GM21737 (cell line): Measurements from ENCODE around the gene MLH1.

ENCODE experiments used
- ATAC-seq: cut with Tn5 transposase; IDR thresholded peaks from one replicate; pipeline ENCODE4 v1.9.1; 2021; ENCODE audit warnings: mild to moderate bottlenecking, moderate library complexity; ENCODE audit not compliant: unreplicated experiment

Gene MLH1

DNA sequence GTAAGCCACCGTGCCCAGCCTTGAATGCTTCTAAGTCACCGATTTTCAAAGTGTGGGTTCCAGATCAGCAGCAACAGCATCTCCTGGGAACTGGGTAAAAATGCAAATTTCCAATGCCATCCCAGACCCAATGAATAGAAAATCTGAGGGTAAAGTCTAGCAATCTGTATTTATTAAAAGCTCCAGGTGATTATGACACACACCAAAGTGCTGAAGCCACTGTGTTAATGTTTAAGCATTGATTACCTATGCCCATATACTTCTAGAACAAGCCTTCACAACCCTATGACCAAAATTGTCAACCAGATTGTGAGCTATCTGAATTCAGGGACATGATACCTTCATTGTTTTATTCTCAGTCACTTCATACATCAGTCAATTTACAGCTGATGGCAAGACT is 94.6 kb downstream of the MLH1 start:
- ATAC-seq, result no peak

DNA sequence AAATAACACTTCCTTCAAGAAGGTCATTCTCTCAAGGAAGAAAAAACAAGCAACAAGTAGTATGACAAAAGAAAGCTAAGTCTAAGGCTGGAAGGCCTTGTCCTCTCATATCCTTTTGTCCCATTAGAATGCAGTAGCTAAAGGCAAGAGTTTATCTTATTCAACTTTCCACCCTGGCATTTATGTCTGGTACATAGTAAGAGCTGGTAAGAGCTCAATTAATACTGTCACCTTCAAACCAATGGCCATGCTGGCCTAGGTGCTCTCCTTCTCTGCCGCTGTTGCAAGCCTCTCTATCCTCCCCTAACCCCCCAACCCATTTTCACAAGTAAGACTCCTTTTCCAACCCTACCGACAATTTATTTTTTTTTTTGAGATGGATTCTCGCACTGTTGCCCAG is 99.2 kb downstream of the MLH1 start:
- ATAC-seq, result no peak

DNA sequence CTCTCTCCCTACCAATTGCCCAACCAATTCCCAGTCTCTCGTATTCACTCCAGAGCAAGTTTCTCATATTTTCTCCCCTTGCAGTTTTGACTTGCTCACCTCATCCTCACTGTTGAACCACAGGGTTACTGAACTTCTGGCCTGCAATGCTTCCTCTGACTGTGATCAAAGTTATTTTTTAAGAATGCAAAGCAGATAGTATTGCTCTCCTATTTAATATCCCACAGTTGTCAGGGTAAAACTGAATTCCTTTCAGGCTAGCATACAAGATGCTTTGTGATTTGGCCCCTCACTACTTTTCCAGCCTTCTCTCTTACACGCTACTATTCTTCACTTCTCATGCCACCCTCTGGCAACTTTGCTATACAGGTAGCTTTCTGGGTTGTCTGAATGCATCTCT is 100.2 kb downstream of the MLH1 start:
- no peak for ATAC-seq

DNA sequence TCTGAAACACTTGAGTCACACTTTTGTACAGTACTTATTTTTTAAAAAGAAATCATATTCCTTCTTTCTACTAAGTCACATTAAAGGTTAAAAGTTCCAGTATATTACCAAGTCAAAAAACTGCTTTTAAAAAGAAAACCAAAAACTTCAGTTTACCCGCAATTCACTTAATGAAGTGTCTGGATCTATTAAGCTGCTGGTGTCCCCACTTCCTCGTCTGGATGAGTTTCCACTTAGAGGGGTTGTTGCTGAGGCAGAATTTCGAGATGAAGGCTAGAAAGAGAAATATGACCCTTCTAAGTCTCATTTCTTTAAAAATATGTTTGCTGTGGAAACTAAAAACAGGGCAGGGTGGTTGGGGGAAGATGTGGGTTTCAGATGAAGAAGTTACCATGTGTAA is 101.3 kb downstream of the MLH1 start:
- ATAC-seq, result no peak

DNA sequence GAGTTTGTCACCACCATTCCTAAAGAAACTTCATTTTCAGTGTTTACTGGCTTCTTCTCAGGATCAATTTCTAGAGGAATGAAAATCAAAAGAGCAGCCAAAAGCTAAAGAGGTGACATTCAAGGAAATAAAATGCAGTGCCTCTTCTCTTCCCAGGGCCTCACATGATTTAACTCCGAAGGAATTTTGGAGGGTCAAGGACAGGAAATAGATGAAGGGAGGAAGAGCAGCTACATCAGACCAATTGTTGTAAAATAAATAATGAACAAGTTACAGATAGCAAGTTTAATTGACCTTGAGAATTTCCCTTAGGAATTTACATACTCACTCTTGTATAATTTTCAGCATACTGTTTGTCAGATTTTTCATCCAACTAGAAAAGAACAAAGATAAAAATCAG is 103.0 kb downstream of the MLH1 start:
- ATAC-seq, result no peak

DNA sequence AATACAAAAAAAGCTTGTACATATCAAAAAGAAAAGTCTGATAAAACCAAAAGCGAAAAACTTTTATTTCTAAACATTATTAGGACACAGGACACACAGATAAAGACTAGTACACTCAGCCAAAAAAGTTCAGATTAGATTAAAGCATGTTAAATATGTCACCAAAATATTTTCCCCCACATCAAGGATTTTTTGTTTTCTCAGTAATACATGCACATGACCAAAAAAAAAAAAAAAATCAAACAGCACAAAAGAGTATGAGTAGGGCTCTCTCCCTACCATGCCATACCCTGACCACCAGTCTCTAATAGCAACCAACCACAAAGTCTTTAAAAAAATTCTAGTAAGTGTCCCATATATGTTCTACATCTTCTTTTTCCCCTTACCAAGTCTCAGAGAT is 103.7 kb downstream of the MLH1 start:
- no peak for ATAC-seq

DNA sequence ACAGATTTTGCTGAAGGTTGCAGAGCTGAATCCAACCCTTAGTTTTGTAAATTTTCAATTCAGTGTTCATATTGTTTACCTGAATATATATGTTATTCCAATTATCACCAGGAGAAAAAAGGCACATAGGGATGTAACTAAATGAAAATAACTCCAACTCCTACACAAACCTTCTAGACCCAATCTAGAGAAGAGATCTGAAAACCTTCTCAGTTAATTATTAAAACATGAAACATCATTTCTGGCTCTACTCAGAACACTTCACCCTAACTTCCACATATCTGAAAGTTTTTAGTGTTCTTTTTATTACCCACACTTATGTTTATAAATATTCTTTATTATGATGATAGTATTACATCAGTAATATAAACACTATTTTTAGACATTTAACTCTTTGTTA is 104.5 kb downstream of the MLH1 start:
- ATAC-seq, result no peak

DNA sequence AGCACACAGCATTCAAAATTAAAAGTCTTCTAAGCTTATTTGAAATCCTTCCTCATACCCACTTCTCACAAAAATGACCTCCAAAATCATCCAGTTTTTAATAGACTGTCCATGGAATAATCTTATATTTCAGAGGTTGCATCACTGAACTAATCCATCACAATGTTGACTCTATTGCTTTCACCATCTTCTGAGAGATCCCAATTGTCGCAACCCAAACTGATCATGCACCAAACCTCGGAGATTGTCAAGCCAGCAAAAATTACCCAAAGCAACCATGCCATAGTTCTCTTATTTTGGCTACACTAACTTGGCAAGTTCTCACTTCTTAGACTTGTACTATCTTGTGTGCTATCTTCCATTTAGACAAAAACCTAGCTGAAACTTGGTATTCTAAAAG is 105.6 kb downstream of the MLH1 start:
- ATAC-seq, result no peak

DNA sequence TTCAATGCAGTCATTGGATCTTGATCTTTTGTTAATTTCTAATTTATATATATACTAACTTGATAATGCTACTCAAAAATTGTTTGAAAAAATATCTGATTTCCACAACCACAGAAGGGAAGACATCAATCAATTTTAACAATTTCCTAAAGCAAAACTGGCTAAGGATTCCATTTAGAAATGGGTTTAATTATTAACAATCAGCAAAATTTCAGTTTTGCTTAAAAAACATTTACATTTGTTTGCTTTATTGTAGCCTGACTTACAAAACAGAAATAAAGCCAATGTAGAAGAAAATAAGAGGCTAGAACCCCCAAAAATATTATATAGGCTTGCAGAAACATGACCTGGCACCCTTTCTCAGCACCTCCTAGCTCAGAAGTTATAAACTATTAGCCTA is 106.2 kb downstream of the MLH1 start:
- no peak for ATAC-seq

DNA sequence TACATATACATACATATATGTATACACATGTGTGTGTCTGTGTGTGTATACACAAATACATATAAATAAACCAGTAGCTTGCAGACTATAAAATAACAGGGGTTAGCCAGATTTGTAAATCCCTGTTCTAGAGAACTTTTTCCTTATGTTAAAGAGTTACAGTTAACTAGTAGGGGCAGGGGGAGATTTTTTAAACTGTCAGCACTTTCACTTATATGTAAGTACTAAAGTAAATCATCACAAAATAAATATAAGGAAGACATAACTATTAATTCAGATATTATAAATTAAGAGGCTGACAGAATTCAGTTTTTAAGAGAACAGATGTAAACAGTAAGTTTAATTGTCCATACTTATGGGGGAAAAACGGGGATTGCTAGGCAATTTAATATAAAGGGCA is 107.1 kb downstream of the MLH1 start:
- no peak for ATAC-seq
